Motor neuron (in vitro differentiated cells): Measurements from ENCODE around the gene BTBD9. TPM values are rescaled to one million over a fixed set of nuclear protein-coding genes. Genes with fewer than 3 reads are reported as not detected.

ENCODE experiments used
- ATAC-seq, 8 experiments: fragments of 200-7000 bp; cut with Tn5 transposase; replicated peaks in 6 of 8; 2 replicates each; pipeline ENCODE4 v1.8.0; 2021; ENCODE audit warnings: mild to moderate bottlenecking in 8 of 8, moderate library complexity in 8 of 8
- H3K27ac ChIP-seq, 2 donors: fragments of 250-450 bp; sonication (Bioruptor Pico); 2 replicates each; pipeline ENCODE4 v1.9.0; 2021; ENCODE audit warnings: antibody characterized with exemption in 2 of 2, mild to moderate bottlenecking in 2 of 2, moderate library complexity in 1 of 2
- H3K4me1 ChIP-seq, 2 donors: fragments of 250-450 bp; sonication (Bioruptor Pico); replicated peaks in 1 of 2; 2 replicates each; pipeline ENCODE4 v1.6.1; 2021; ENCODE audit warnings: antibody characterized with exemption in 2 of 2, mild to moderate bottlenecking in 2 of 2, moderate library complexity in 1 of 2
- H3K4me3 ChIP-seq, 5 donors: fragments of 250-450 bp; sonication (Bioruptor Pico); 2 replicates each; pipeline ENCODE4 v1.9.0; 2021; ENCODE audit warnings: antibody characterized with exemption in 5 of 5, mild to moderate bottlenecking in 5 of 5, moderate library complexity in 4 of 5
- WGBS, 10 experiments: fragments of 450-650 bp; shearing (Covaris generic); methylation state at CpG; one replicate each; pipeline ENCODE4 v1.0.0; 2022; 5-methylcytosine and 5-hydroxymethylcytosine counted together
- in situ Hi-C, 9 experiments: fragments of 400-800 bp; cut with MboI; loops; one replicate each; pipeline ENCODE4 v1.15.0; 2021; ENCODE audit warnings: low sequenced_read_pairs in 9 of 9, low pct_unique_long_range_greater_than_20kb in 2 of 9; ENCODE audit not compliant: unreplicated experiment in 9 of 9
- total RNA-seq, 8 experiments: library from RNA; unstranded; fragments of 300-600 nt; gene quantifications; 2 replicates each; pipeline versions ENCODE4 v1.2.3 to v1.2.4, GENCODE V29; 2022

BTBD9 gene
- total RNA-seq, 8 experiments from 2014 or later: 3.8 to 13.0 (median 9.0) TPM

GRCh38 chr6:38168699-38169098 is 471.0 kb downstream of the BTBD9 start:
- in situ Hi-C loops: no loop called here
- 88 to 100% (median 100%) methylated on average over 1 to 3 of the region's 8 CpGs; no CpG with 5 or more reads in 7 of the 10 experiments for WGBS, 10 experiments
- ATAC-seq: peak in 2 of 8 experiments; percentile 1 to 7
- Histone ChIP-seq H3K27ac (peak overlapping the region; percentile 34 to 68), H3K4me1 (peaks cover 46 to 52% of the 10 kb centered on the region in 2 donors), H3K4me3 (no peak overlapping the region)

- ATAC-seq: no peak
Measured at GRCh38 chr6:38168126-38168525, 471.6 kb downstream of the BTBD9 start.

GRCh38 chr6:38167598-38167997 is 472.1 kb downstream of the BTBD9 start:
- WGBS, 10 experiments: 69 to 100% (median 82%) methylated on average over 1 to 5 of the region's 11 CpGs; no CpG with 5 or more reads in 4 of the 10 experiments
- Histone ChIP-seq H3K4me3 (no peak overlapping the region), H3K27ac (no peak overlapping the region), H3K4me1 (peaks cover 40 to 47% of the 10 kb centered on the region in 2 donors)
- no peak for ATAC-seq
- in situ Hi-C loops: no loop called here

More at GRCh38 chr6:38168126-38168525, 471.6 kb downstream of the BTBD9 start:
- in situ Hi-C loops: no loop called here
- Histone ChIP-seq H3K4me3 (no peak overlapping the region), H3K27ac (peak overlapping the region in 1 of 2 donors; percentile 68), H3K4me1 (peaks cover 45 to 52% of the 10 kb centered on the region in 2 donors)
- WGBS, 10 experiments: 80 to 100% (median 86%) methylated on average over 3 to 5 of the region's 13 CpGs; no CpG with 5 or more reads in 7 of the 10 experiments

DNA sequence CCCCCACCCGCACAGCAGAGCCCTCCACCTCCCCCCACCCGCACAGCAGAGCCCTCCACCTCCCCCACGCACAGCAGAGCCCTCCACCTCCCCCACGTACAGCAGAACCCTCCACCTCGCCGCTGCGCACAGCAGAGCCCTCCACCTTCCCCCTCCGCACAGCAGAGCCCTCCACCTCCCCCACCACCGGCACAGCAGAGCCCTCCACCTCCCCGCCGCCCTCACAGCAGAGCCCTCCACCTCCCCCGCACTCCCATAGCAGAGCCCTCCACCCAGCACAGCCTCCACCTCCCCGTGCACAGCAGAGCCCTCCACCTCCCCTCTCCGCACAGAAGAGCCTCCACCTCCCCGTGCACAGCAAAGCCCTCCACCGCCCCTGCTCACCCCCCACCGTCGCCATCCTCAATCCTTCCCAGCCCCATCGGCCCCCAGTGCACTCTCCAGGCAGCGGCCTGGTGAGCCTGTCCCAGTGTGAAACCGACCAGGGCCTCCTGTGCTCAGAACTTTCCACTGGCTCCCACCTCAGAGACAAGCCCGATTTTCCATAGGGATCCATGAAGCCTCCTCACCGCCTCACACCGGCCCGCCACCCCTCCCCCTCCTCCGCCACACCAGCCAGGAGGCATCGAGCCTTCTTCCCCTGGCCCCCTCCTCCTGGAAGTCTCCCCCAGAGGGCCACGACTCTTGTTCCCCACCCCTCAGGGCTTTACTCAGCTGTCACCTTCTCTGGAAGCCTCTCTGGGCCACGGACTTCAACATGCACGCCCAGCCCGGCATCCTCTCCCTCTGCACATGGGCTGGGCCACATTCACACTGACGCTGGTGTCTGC is 473.1 kb downstream of the BTBD9 start:
- WGBS, 10 experiments: no CpG with 5 or more reads among the region's 32 CpGs
- in situ Hi-C loops: no loop called here
- H3K27ac ChIP-seq: no peak overlapping the region
- ATAC-seq: no peak
- H3K4me3 ChIP-seq: no peak overlapping the region
- H3K4me1 ChIP-seq: peaks cover 35 to 39% of the 10 kb centered on the region in 2 donors

- H3K27ac ChIP-seq: no peak overlapping the region
- in situ Hi-C loops: no loop called here
- no peak for ATAC-seq
- WGBS, 10 experiments: 82 to 100% (median 92%) methylated on average over 1 to 3 of the region's 14 CpGs; no CpG with 5 or more reads in 7 of the 10 experiments
- no peak overlapping the region for H3K4me3 ChIP-seq
- peaks cover 15 to 22% of the 10 kb centered on the region in 2 donors for H3K4me1 ChIP-seq
Measured at GRCh38 chr6:38164671-38165108, 475.0 kb downstream of the BTBD9 start.

- WGBS, 10 experiments: 60 to 100% (median 96%) methylated on average over 2 to 6 of the region's 6 CpGs; no CpG with 5 or more reads in 2 of the 10 experiments
- Histone ChIP-seq H3K4me3 (no peak overlapping the region), H3K4me1 (peaks cover 10 to 16% of the 10 kb centered on the region in 2 donors), H3K27ac (no peak overlapping the region)
- ATAC-seq: no peak
- in situ Hi-C loops: no loop called here
Measured at GRCh38 chr6:38164131-38164481, 475.6 kb downstream of the BTBD9 start.

GRCh38 chr6:38163186-38164130 is 476.3 kb downstream of the BTBD9 start:
- Histone ChIP-seq H3K27ac (no peak overlapping the region), H3K4me3 (no peak overlapping the region), H3K4me1 (peaks cover 3 to 10% of the 10 kb centered on the region in 2 donors)
- ATAC-seq: no peak
- in situ Hi-C loops: no loop called here
- 77 to 100% (median 93%) methylated on average over 1 to 9 of the region's 29 CpGs; no CpG with 5 or more reads in 5 of the 10 experiments for WGBS, 10 experiments

GRCh38 chr6:38162493-38163185 is 477.1 kb downstream of the BTBD9 start:
- in situ Hi-C loops: no loop called here
- 90 to 100% (median 99%) methylated on average over 2 to 11 of the region's 17 CpGs; no CpG with 5 or more reads in 4 of the 10 experiments for WGBS, 10 experiments
- H3K4me3 ChIP-seq: no peak overlapping the region
- no peak overlapping the region for H3K27ac ChIP-seq
- ATAC-seq: no peak
- peaks cover 3 to 5% of the 10 kb centered on the region in 2 donors for H3K4me1 ChIP-seq

DNA sequence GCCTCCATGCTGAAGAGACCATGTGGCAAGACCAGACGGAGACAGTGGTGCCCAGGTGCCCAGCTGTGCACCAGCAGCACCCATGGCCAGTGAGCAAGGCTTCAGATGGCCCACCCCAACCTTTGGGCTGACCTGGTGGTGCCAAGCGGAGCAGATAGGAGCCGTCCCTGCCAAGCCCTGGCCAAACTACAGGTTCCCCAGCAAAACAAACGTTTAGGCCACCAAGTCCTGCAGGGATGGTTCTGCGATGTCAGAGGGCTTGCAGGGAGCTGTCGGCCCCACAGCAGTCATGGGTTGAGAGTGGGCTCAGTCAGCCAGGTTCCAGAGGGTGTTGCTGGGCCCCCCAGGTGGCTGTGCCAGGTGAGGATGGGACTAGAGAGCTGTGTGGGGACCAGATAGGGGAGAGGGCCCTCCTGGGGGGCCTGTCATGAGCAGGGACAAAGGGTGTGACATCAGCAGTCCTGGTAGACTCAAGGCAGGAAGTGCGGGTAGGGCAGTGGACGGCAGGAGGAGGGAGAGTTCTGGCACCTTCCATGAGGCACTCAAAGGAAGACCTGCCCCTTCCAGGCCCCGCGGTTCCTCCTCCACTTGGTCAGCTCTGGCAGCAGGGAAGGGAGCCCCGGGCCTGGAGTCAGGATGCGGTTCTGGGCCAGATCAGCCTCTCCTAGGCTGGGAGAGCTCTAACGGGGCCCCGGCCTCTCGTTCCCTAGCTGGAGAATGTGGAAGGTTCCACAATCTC is 477.8 kb downstream of the BTBD9 start:
- Histone ChIP-seq H3K27ac (no peak overlapping the region), H3K4me1 (peaks cover 0 to 3% of the 10 kb centered on the region in 2 donors), H3K4me3 (no peak overlapping the region)
- no peak for ATAC-seq
- WGBS, 10 experiments: 63 to 100% (median 94%) methylated on average over 1 to 7 of the region's 15 CpGs; no CpG with 5 or more reads in 6 of the 10 experiments
- in situ Hi-C loops: no loop called here

GRCh38 chr6:38161331-38161730 is 478.4 kb downstream of the BTBD9 start:
- no peak for ATAC-seq
- 80 to 100% (median 95%) methylated on average over 1 to 14 of the region's 15 CpGs; no CpG with 5 or more reads in 3 of the 10 experiments for WGBS, 10 experiments
- Histone ChIP-seq H3K4me3 (no peak overlapping the region), H3K27ac (no peak overlapping the region), H3K4me1 (no peaks in the 10 kb centered on the region)
- in situ Hi-C loops: no loop called here

- WGBS, 10 experiments: 94 to 100% (median 96%) methylated on average over 2 to 17 of the region's 25 CpGs; no CpG with 5 or more reads in 5 of the 10 experiments
- Histone ChIP-seq H3K4me1 (no peaks in the 10 kb centered on the region), H3K27ac (no peak overlapping the region), H3K4me3 (no peak overlapping the region)
- in situ Hi-C loops: no loop called here
- ATAC-seq: no peak
Measured at GRCh38 chr6:38160831-38161230, 478.9 kb downstream of the BTBD9 start.

DNA sequence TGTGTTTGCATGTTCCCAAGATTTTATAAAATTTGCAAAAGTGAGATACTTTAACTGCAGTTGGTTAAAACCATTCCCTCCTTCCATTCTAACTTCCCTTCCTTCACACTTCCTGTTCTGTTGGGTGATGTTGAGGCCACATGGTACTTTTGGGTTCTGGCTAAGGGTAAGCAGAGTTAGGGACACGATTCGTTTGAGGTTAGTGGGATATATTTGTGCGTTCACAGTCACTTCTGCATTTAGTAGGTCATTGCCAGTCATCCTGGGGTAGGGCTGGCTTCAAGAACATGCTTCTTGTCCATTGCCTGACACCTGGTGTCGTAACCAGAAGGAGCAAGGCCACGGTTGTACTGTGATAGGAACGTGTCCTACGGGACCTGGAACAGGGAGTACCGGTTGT is 480.1 kb downstream of the BTBD9 start:
- no peak for ATAC-seq
- 78 to 100% (median 92%) methylated on average over 1 to 8 of the region's 8 CpGs; no CpG with 5 or more reads in 3 of the 10 experiments for WGBS, 10 experiments
- in situ Hi-C loops: no loop called here
- no peaks in the 10 kb centered on the region for H3K4me1 ChIP-seq
- no peak overlapping the region for H3K27ac ChIP-seq
- no peak overlapping the region for H3K4me3 ChIP-seq
